Activated effector memory CD4-positive, alpha-beta T cell treated with Interleukin-2 at 50 U/mL for 16 hours (primary cell): ENCODE measurements around the gene ATF3.
"Not testable (repeated sequence)": the region's sequence is repeated elsewhere in the genome, so short reads cannot be mapped to it uniquely, and the experiment has no call there.

Source experiments
- DNase-seq: peaks from one replicate; pipeline ENCODE4 v3.0.0-alpha.2; 2020

ATF3 gene

DNA sequence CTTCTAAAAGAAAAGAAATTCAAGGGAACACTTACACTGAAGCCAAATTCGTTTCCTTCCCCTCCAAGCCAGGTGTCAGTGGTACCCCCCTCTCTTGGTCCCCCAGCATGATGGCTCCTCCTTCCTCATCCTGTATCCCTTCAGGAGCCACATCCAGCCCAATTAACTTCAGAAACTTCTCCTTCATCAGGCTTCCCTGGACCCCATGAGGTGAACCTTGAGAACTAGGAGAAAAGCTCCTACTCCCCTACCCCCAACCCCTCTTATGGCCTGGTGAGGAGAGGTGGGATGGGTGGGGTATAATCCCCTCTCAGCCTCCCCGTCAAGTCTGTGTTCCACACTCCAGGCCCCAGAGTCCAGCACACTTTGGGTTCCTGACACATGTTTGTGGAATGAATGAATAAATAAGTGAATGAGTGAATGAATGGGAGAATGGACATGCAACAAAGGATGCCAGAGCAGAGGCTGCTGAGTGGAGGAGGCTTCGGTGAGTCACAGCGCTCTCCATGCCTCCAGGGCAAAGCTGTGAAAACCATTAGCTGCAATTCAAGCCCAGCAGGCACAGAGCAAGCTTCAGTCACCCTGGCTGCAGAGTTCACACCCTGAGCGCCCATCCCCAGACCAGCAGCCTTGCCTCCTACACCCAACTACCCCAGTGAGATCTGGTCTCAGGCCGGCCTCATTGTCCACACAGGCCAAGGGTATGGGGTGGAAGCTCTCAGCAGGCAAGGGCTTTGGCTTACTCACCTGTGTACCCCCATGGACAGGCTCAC, 47.3 kb downstream of the ATF3 start:
- no peak for DNase-seq

GRCh38 chr1:212656730-212657129, 48.2 kb downstream of the ATF3 start:
- no peak for DNase-seq

DNA sequence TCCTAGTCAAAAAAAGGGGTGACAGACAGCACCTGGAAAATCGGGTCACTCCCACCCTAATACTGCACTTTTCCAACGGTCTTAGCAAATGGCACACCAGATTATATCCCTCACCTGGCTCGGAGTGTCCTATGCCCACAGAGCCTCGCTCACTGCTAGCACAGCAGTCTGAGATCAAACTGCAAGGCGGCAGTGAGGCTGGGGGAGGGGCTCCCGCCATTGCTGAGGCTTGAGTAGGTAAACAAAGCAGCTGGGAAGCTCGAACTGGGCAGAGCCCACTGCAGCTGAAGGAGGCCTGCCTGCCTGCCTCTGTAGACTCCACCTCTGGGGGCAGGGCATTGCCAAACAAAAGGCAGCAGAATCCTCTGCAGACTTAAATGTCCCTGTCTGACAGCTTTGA, 49.7 kb downstream of the ATF3 start:
- not testable (repeated sequence) for DNase-seq

GRCh38 chr1:212664409-212665199, 56.0 kb downstream of the ATF3 start:
- DNase-seq: no peak

- peak; percentile 64 for DNase-seq
Observed at GRCh38 chr1:212665241-212666115, 56.9 kb downstream of the ATF3 start.

DNA sequence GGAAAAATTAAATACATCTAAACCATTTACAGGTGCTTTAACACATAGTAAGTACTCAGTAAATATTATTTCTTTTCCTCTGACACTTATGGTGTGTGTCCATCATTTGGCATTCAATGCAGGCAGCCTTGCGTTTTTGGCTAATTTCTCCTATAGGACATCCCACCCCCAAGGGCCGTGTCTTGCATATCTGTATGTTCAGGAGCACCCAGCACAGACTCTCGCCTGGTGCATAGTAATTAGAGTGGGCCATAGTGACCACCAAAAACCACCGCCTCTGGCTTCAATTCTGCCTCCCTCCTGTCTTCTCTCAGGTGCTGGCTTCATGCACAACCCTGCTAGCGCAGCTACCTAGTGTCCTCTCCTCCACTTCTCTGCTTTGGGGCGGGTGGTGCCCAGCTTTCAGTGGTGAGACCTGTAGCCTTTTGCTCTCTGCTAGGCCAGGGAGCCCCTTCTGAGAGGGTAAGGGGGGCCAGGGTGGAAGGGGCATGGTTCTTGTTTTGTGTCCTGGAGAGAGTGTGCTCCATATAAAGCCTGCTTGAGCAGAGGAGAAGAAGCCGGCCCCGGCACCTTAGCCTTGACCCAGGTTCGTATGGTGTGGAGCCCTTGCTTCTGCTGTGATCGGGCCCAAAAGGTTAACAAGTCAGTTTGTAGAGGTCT, 57.7 kb downstream of the ATF3 start:
- no peak for DNase-seq

DNA sequence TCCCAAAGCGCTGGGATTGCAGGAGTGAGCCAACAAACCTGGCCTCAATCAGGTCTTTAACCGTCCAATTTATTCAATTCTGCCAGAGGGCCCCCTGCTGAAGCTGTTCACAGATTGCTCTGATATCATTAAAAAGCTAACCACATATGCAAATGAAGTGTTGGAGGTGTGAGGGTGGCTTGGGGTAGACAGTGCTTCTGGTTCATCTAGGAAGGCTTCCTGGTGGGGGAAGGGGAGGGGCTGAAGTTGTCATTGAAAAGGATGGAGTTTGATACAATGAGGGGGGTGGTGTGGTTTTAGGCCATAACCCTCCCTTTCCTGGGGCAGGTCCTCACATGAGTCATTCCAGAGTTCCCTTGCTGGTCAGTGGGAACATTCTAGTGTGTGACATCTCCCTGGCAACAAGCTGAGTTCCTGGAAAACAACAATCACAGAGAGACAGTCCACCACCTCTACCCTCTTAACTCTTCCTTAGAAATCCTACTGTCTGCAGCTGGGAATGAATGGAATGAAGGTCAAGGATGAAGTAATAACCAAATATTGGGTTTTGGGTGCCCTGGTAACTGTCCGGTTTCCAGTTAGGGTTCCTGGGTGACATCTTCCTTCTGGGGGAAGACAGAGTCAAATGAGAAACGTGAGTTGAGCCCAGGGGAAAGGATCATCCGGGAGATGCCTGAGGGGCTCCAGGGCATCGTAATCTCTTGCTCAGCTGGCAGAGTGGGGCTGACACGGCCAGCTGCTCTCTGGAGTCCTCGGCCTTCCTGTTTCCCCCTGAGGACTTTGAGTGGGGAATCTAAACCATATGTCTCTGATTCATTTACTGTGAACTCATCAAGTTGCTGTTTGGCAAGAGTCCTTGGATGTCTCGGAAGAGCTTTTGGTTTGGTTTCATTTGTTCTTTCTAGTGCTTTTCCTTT, 58.9 kb downstream of the ATF3 start:
- no peak for DNase-seq

GRCh38 chr1:212668477-212668876, 59.9 kb downstream of the ATF3 start:
- no peak for DNase-seq

DNA sequence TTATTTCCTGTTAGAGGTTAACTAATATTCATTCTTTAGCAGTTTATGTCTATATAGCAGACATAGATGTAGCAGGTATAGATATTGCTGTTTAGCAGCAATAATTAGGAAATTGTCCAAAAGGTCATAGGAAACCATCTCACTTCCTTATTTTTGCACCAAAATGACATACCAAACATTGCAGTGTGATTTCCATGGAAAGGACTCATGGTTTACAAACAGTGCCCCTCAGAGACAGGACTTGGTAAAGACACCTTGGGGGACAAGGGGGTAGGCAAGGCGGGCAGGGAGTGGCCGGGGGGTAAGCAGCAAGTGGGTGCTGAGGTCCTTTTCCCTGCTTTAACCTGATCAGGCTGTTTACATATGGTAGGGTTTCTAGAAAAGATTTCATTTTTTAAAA, 60.5 kb downstream of the ATF3 start:
- no peak for DNase-seq

DNA sequence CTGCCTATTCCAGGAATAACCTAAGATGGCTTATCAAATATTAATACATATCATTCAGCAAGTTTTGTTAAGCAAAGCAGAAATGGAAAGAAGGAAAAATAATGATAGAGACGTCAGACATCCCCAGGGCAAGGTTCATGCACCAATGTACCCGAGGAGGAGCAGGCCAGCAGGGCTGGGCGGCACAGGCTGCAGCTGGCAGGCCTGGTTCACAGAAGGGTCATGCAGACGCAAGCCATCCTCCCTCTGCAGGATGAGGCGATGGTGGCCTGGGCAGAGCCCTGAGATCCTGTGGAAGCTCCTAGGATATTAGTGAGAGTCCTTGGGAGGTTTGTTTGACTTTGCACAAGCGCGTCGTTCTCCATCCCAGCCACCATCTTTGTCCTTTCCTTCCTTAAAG, 61.0 kb downstream of the ATF3 start:
- DNase-seq: no peak

- no peak for DNase-seq
Observed at GRCh38 chr1:212670301-212670700, 61.7 kb downstream of the ATF3 start.
